Breast epithelium (tissue), 3 donors: ENCODE measurements around the gene LRRC40.

Experiments used
- POLR2A ChIP-seq: fragments of 450-650 bp; IDR thresholded peaks from one replicate; pipeline ENCODE4 v1.6.1; 2016; ENCODE audit warnings: antibody characterized with exemption, mild to moderate bottlenecking, moderate library complexity
- POLR2AphosphoS5 ChIP-seq, 3 donors: sonication (generic); formaldehyde crosslinking; IDR thresholded peaks; one replicate each; pipeline ENCODE4 v1.6.1; 2017; ENCODE audit warnings: antibody characterized with exemption in 3 of 3
- TF ChIP-seq, protein P1 (sequence below), 3 donors: fragments of 450-650 bp; IDR thresholded peaks; one replicate each; pipeline ENCODE4 v1.5.1; 2016 to 2017; ENCODE audit warnings: antibody characterized with exemption in 3 of 3, mild to moderate bottlenecking in 3 of 3, moderate library complexity in 3 of 3

DNA sequence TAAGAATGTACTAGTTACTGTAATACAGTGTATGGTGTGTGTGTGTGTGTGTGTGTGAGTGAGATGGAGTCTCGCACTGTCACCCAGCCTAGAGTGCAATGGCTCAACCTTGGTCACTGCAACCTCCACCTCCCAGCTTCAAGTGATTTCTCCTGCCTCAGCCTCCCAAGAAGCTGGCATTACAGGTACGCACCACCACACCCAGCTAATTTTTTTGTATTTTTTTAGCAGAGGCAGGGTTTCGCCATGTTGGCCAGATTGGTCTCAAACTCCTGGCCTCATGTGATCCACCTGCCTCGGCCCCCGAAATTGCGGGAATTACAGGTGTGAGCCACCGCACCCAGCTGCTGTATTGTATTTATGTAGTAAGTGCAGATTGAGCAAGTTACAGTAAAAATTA, 2.9 kb upstream of the LRRC40 start:
- TF ChIP-seq, protein P1, sequence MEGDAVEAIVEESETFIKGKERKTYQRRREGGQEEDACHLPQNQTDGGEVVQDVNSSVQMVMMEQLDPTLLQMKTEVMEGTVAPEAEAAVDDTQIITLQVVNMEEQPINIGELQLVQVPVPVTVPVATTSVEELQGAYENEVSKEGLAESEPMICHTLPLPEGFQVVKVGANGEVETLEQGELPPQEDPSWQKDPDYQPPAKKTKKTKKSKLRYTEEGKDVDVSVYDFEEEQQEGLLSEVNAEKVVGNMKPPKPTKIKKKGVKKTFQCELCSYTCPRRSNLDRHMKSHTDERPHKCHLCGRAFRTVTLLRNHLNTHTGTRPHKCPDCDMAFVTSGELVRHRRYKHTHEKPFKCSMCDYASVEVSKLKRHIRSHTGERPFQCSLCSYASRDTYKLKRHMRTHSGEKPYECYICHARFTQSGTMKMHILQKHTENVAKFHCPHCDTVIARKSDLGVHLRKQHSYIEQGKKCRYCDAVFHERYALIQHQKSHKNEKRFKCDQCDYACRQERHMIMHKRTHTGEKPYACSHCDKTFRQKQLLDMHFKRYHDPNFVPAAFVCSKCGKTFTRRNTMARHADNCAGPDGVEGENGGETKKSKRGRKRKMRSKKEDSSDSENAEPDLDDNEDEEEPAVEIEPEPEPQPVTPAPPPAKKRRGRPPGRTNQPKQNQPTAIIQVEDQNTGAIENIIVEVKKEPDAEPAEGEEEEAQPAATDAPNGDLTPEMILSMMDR (IDR thresholded peaks at IDR 0.05): no peak
- TF ChIP-seq POLR2AphosphoS5 (IDR thresholded peaks at IDR 0.05): no peak
- no peak for TF ChIP-seq POLR2A
